Natural killer cell (primary cell): ENCODE data around the gene NEK9. TPM values are rescaled to one million over a fixed set of nuclear protein-coding genes. Genes with fewer than 3 reads are reported as not detected.

Experiments
- ATAC-seq, 3 donors: fragments of 150-1000 bp in 2 of 3; fragments of 200-7000 bp in 1 of 3; cut with Tn5 transposase; 1 replicate in 1 of 3; 2 replicates in 2 of 3; pipeline ENCODE4 v1.10.0; 2021; ENCODE audit warnings: mild to moderate bottlenecking in 2 of 3, moderate library complexity in 2 of 3
- DNase-seq, 2 donors: peaks; one replicate each; pipeline versions ENCODE4 v3.0.0 to v3.0.0-alpha.2; 2013 to 2021; ENCODE audit warnings: mixed read lengths in 1 of 2
- H3K27ac ChIP-seq: one replicate; pipeline ENCODE4 v1.5.1; 2013; ENCODE audit warnings: mild to moderate bottlenecking, low read length
- H3K27me3 ChIP-seq: one replicate; pipeline ENCODE4 v1.6.1; 2013; ENCODE audit warnings: low read length; ENCODE audit not compliant: control insufficient read depth, insufficient read depth
- H3K36me3 ChIP-seq: one replicate; pipeline ENCODE4 v1.6.1; 2013; ENCODE audit warnings: low read length; ENCODE audit not compliant: control insufficient read depth, insufficient read depth
- H3K4me1 ChIP-seq: one replicate; pipeline ENCODE4 v1.6.1; 2013; ENCODE audit warnings: low read length; ENCODE audit not compliant: control insufficient read depth, insufficient read depth
- H3K4me3 ChIP-seq: one replicate; pipeline ENCODE4 v1.5.1; 2013; ENCODE audit warnings: low read length
- H3K9me3 ChIP-seq: one replicate; pipeline ENCODE4 v1.6.1; 2013; ENCODE audit warnings: low read length; ENCODE audit not compliant: control insufficient read depth, insufficient read depth
- H3K27ac Mint-ChIP-seq, 2 donors: one replicate each; pipeline ENCODE4 v1.8.0; 2022; ENCODE audit warnings: mild to moderate bottlenecking in 2 of 2, mixed read lengths in 2 of 2, moderate library complexity in 1 of 2
- H3K27me3 Mint-ChIP-seq, 2 donors: one replicate each; pipeline ENCODE4 v1.8.0; 2022; ENCODE audit warnings: low read depth in 2 of 2, mixed read lengths in 2 of 2
- H3K36me3 Mint-ChIP-seq: one replicate; pipeline ENCODE4 v1.8.0; 2022; ENCODE audit warnings: mixed read lengths
- H3K4me1 Mint-ChIP-seq, 2 donors: one replicate each; pipeline ENCODE4 v1.8.0; 2022; ENCODE audit warnings: mixed read lengths in 2 of 2
- H3K4me3 Mint-ChIP-seq: one replicate; pipeline ENCODE4 v1.8.0; 2022; ENCODE audit warnings: mild to moderate bottlenecking, moderate library complexity, mixed read lengths
- H3K9me3 Mint-ChIP-seq, 2 donors: one replicate each; pipeline ENCODE4 v1.8.0; 2022; ENCODE audit warnings: mixed read lengths in 2 of 2
- CTCF ChIP-seq: fragments of 200-600 bp; IDR thresholded peaks from one replicate; pipeline ENCODE4 v1.8.0; 2022; ENCODE audit warnings: antibody characterized with exemption
- WGBS: methylation state at CpG from one replicate; pipeline ENCODE4 v1.1.7; 2013; ENCODE audit warnings: missing lambda C conversion rate; ENCODE audit not compliant: insufficient coverage; 5-methylcytosine and 5-hydroxymethylcytosine counted together
- intact Hi-C: fragments of 100-400 bp; cut with micrococcal nuclease; formaldehyde crosslinking; loops from one replicate; pipeline ENCODE4 v1.14.2; 2022
- total RNA-seq, 4 donors: library from RNA; stranded (reverse); fragments of 120-200 nt in 1 of 4; gene quantifications; one replicate each; pipeline versions ENCODE4 v1.2.3 to v1.2.4, GENCODE V29; 2013 to 2022

The NEK9 gene
- total RNA-seq, 3 donors from 2014 or later (not counting 1 experiment from before 2014, with no cell fraction given), result 64.4 to 78.7 (median 74.4) TPM

- Histone ChIP-seq H3K36me3 (peaks cover under 1% of the 10 kb centered on the region), H3K4me3 (no peak overlapping the region), H3K4me1 (peaks cover 40% of the 10 kb centered on the region), H3K9me3 (no peaks in the 10 kb centered on the region), H3K27me3 (no peaks in the 10 kb centered on the region), H3K27ac (peak overlapping the region; percentile 13)
- Mint-ChIP-seq H3K27ac (peak overlapping the region; percentile 83 to 85), H3K9me3 (no peaks in the 10 kb centered on the region), H3K36me3 (no peaks in the 10 kb centered on the region), H3K4me3 (peak overlapping the region; percentile 69), H3K27me3 (no peaks in the 10 kb centered on the region), H3K4me1 (peaks cover 57 to 59% of the 10 kb centered on the region in 2 donors)
- 100% methylated on average over 1 of the region's 2 CpGs for WGBS
- ATAC-seq (no peak), DNase-seq (no peak)
- TF ChIP-seq CTCF, result no peak
- intact Hi-C loops, result no loop called here
Observed at GRCh38 chr14:75140620-75141019, 13.8 kb upstream of the NEK9 start.

- ATAC-seq, result no peak
- DNase-seq, result no peak
- WGBS, result 82% methylated on average over 2 of the region's 2 CpGs
- Histone ChIP-seq H3K27me3 (no peaks in the 10 kb centered on the region), H3K4me1 (peaks cover 28% of the 10 kb centered on the region), H3K9me3 (no peaks in the 10 kb centered on the region), H3K36me3 (peaks cover 12% of the 10 kb centered on the region), H3K4me3 (no peak overlapping the region), H3K27ac (peak overlapping the region; percentile 63)
- Mint-ChIP-seq H3K9me3 (no peaks in the 10 kb centered on the region), H3K27me3 (no peaks in the 10 kb centered on the region), H3K27ac (peak overlapping the region; percentile 77), H3K36me3 (peaks cover 4% of the 10 kb centered on the region), H3K4me1 (peaks cover 50 to 53% of the 10 kb centered on the region in 2 donors), H3K4me3 (peak overlapping the region; percentile 62)
- TF ChIP-seq CTCF, result no peak
- intact Hi-C loops, result no loop called here
Observed at GRCh38 chr14:75139185-75139584, 12.3 kb upstream of the NEK9 start.

- Histone ChIP-seq H3K4me1 (peaks cover 28% of the 10 kb centered on the region), H3K27me3 (no peaks in the 10 kb centered on the region), H3K4me3 (no peak overlapping the region), H3K9me3 (no peaks in the 10 kb centered on the region), H3K36me3 (peaks cover 19% of the 10 kb centered on the region), H3K27ac (peak overlapping the region; percentile 63)
- TF ChIP-seq CTCF, result no peak
- H3K27me3 Mint-ChIP-seq, result no peaks in the 10 kb centered on the region
- peak overlapping the region; percentile 77 for H3K27ac Mint-ChIP-seq
- 17% methylated on average over 1 of the region's 1 CpG for WGBS
- ATAC-seq (peak; percentile 35 to 75 (median 50)), DNase-seq (peak in 1 of 2 donors; percentile 22)
- H3K4me3 Mint-ChIP-seq, result peak overlapping the region; percentile 69
- intact Hi-C loops, result no loop called here
- no peaks in the 10 kb centered on the region for H3K9me3 Mint-ChIP-seq
- peaks cover 9% of the 10 kb centered on the region for H3K36me3 Mint-ChIP-seq
- H3K4me1 Mint-ChIP-seq, result peaks cover 46 to 51% of the 10 kb centered on the region in 2 donors
Observed at GRCh38 chr14:75138492-75138891, 11.6 kb upstream of the NEK9 start.

GRCh38 chr14:75134644-75135043 lies 7.8 kb upstream of the NEK9 start:
- no peak for TF ChIP-seq CTCF
- Mint-ChIP-seq H3K4me1 (peaks cover 30 to 35% of the 10 kb centered on the region in 2 donors), H3K9me3 (no peaks in the 10 kb centered on the region), H3K4me3 (no peak overlapping the region), H3K27ac (peak overlapping the region; percentile 72 to 77), H3K27me3 (no peaks in the 10 kb centered on the region), H3K36me3 (peaks cover 21% of the 10 kb centered on the region)
- ATAC-seq, result no peak
- Histone ChIP-seq H3K4me3 (no peak overlapping the region), H3K27me3 (no peaks in the 10 kb centered on the region), H3K9me3 (no peaks in the 10 kb centered on the region), H3K36me3 (peaks cover 41% of the 10 kb centered on the region), H3K27ac (no peak overlapping the region), H3K4me1 (peaks cover 11% of the 10 kb centered on the region)
- no peak for DNase-seq
- intact Hi-C loops, result loop anchor here (5.0 kb wide), 1 partner anchor 428 kb away; no protein-coding TSS in a partner anchor
- 96% methylated on average over 6 of the region's 6 CpGs for WGBS
